Tibial nerve (tissue), 4 donors: Measurements from ENCODE around the gene PRDX3. TPM values are rescaled to one million over a fixed set of nuclear protein-coding genes. Genes with fewer than 3 reads are reported as not detected.

Experiments used
- DNase-seq, 2 donors: peaks; one replicate each; pipeline ENCODE4 v3.0.0-alpha.2; 2019; ENCODE audit warnings: low spot score in 2 of 2
- H3K27ac ChIP-seq, 4 donors: fragments of 200-600 bp; sonication (generic) in 3 of 4; one replicate each; pipeline ENCODE4 v1.5.1; 2017 to 2019; ENCODE audit warnings: mild to moderate bottlenecking in 1 of 4
- H3K27me3 ChIP-seq, 2 donors: fragments of 200-600 bp; sonication (generic) in 1 of 2; one replicate each; pipeline versions ENCODE4 v1.5.1 to v1.6.0; 2017 to 2019
- H3K36me3 ChIP-seq, 3 donors: fragments of 200-600 bp; sonication (generic); one replicate each; pipeline ENCODE4 v1.5.1; 2018 to 2019
- H3K4me1 ChIP-seq, 4 donors: fragments of 200-600 bp; sonication (generic) in 3 of 4; one replicate each; pipeline ENCODE4 v1.5.1; 2017 to 2019
- H3K4me3 ChIP-seq, 4 donors: fragments of 200-600 bp; sonication (generic) in 3 of 4; one replicate each; pipeline ENCODE4 v1.5.1; 2017 to 2019; ENCODE audit warnings: mild to moderate bottlenecking in 1 of 4, moderate library complexity in 1 of 4
- H3K9me3 ChIP-seq, 4 donors: fragments of 200-600 bp; sonication (generic) in 3 of 4; one replicate each; pipeline ENCODE4 v1.5.1; 2017 to 2019
- CTCF ChIP-seq, 5 experiments: fragments of 200-600 bp in 3 of 5; fragments of 450-650 bp in 2 of 5; sonication (generic) in 3 of 5; IDR thresholded peaks; one replicate each; pipeline ENCODE4 v1.5.1; 2016 to 2019; ENCODE audit warnings: antibody characterized with exemption in 5 of 5, mild to moderate bottlenecking in 3 of 5, moderate library complexity in 2 of 5
- EP300 ChIP-seq, 2 donors: sonication (generic); formaldehyde crosslinking; IDR thresholded peaks; one replicate each; pipeline ENCODE4 v1.6.1; 2017; ENCODE audit warnings: antibody characterized with exemption in 2 of 2, mild to moderate bottlenecking in 1 of 2
- POLR2A ChIP-seq, 2 donors: fragments of 450-650 bp; IDR thresholded peaks; one replicate each; pipeline ENCODE4 v1.6.1; 2017; ENCODE audit warnings: antibody characterized with exemption in 2 of 2, mild to moderate bottlenecking in 2 of 2, moderate library complexity in 2 of 2
- WGBS, 2 donors: methylation state at CpG; one replicate each; pipeline ENCODE4 v1.1.5; 2018; 5-methylcytosine and 5-hydroxymethylcytosine counted together
- total RNA-seq, 4 donors: library from RNA; depleted of rRNA; stranded (reverse); fragments of >200 nt; gene quantifications; one replicate each; pipeline ENCODE4 v1.1.0, GENCODE V29; 2016

The PRDX3 gene
- total RNA-seq, 4 donors from 2014 or later: 79.5 to 93.3 (median 84.2) TPM

DNA sequence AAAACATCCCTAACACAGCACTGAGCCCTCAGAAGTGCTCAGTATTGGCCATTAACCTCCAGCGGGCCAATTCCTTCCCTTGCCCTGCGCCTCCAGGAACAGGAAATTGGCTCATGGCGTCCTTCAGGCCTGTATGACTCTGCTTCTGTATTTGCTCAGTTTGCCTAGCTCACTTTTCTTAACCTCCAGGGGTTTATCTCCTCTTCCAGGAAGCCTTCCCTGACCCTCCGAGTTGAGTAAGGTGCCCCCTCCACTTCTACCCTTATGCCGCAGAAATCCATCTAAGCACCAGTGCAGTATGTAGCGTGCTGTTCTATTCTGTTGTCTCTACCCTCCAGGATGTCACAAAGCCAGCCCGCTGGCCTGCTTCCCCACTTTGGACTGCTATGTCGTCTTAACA is 12.0 kb downstream of the PRDX3 start:
- Histone ChIP-seq H3K4me1 (peaks cover 0 to 27% (median 9%) of the 10 kb centered on the region in 4 donors), H3K27ac (peak overlapping the region; percentile 51 to 98 (median 92)), H3K27me3 (no peaks in the 10 kb centered on the region), H3K4me3 (no peak overlapping the region), H3K36me3 (peaks cover 3 to 45% (median 12%) of the 10 kb centered on the region in 3 donors), H3K9me3 (no peaks in the 10 kb centered on the region)
- DNase-seq: no peak
- TF ChIP-seq POLR2A (IDR thresholded peaks at IDR 0.05) (no peak), CTCF (IDR thresholded peaks at IDR 0.05) (no peak), EP300 (IDR thresholded peaks at IDR 0.05) (no peak)
- WGBS, 2 donors: 68 to 79% methylated on average over 8 of the region's 8 CpGs

GRCh38 chr10:119166118-119166500 is 12.5 kb downstream of the PRDX3 start:
- WGBS, 2 donors: 70 to 74% methylated on average over 7 of the region's 7 CpGs
- TF ChIP-seq EP300 (IDR thresholded peaks at IDR 0.05): no peak
- no peak for TF ChIP-seq POLR2A (IDR thresholded peaks at IDR 0.05)
- TF ChIP-seq CTCF (IDR thresholded peaks at IDR 0.05): no peak
- no peaks in the 10 kb centered on the region for H3K27me3 ChIP-seq
- peak overlapping the region; percentile 51 to 98 (median 92) for H3K27ac ChIP-seq
- H3K36me3 ChIP-seq: peaks cover 0 to 45% (median 7%) of the 10 kb centered on the region in 3 donors
- H3K4me1 ChIP-seq: peaks cover 0 to 27% (median 9%) of the 10 kb centered on the region in 4 donors
- DNase-seq: no peak
- peak overlapping the region; percentile 41 to 93 (median 86) for H3K4me3 ChIP-seq
- no peaks in the 10 kb centered on the region for H3K9me3 ChIP-seq

DNA sequence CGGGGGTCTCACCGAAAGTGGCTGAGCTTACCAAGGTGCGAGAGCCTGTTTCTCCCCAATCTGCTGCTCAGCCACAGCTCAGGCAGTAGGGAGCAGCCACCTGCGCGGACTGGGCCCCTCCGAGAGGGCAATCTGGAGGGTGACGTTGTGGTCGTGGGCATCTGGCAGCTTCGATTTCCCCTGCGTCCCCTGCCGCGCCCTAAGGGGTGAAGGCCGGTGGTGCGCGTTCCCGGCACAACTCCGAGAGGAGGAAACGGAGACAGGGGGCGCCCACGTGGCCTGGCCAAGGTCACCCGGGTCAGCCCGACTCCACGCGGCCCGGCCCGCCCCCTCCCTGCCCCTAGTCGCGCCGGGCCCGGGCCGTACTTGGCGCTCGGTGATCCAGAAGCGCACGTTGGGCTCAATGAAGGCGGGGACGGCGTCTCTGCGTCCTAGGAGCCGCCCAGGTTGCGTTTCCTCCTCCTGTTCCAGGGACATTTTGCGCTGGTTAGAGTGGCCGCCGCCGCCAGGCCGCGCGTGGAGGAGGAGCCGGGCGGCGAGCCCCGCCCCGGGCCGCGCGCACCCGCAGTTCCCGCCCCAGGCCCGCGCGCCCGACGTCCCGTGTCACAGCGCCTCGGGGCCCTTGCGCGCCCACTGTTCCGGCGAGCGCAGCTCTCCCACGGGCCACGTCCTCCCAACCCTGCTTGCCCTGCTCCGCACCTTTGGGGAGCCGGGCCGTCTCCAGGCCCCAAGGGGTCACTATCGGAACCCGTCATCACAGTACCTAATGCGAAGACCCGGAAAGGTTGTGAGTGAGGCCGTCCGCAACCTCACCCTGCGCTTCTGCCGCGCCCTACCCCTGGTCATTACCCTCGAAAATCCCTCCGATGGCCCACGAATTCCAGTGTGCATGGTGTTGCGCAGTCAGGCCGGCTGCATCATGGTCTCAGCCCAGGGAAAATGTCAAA is 13.2 kb downstream of the PRDX3 start, which contains the start of gene SFXN4:
Gene SFXN4 (minus strand): TSS at position 544 of the 947 bp plus-strand sequence. CDS start 67 bp downstream, at position 477.
- Histone ChIP-seq H3K4me1 (peaks cover 0 to 27% (median 9%) of the 10 kb centered on the region in 4 donors), H3K27me3 (no peaks in the 10 kb centered on the region), H3K36me3 (peaks cover 0 to 45% (median 7%) of the 10 kb centered on the region in 3 donors), H3K27ac (peak within 1 kb of the TSS; percentile 51 to 98 (median 92)), H3K4me3 (peak within 1 kb of the TSS; percentile 41 to 93 (median 86)), H3K9me3 (no peaks in the 10 kb centered on the region)
- TF ChIP-seq EP300 (IDR thresholded peaks at IDR 0.05) (peak in 1 of 2 donors; percentile 83), POLR2A (IDR thresholded peaks at IDR 0.05) (peak; percentile 27 to 79), CTCF (IDR thresholded peaks at IDR 0.05) (peak in 2 of 5 experiments; percentile 26 to 48)
- peak; percentile 63 to 68 for DNase-seq
- 1 to 3% methylated on average over 35 to 53 of the region's 90 CpGs for WGBS, 2 donors

GRCh38 chr10:119162452-119163092 is 16.0 kb downstream of the PRDX3 start:
- Histone ChIP-seq H3K4me1 (peaks cover 0 to 27% (median 9%) of the 10 kb centered on the region in 4 donors), H3K4me3 (no peak overlapping the region), H3K9me3 (no peaks in the 10 kb centered on the region), H3K36me3 (peaks cover 0 to 43% (median 0%) of the 10 kb centered on the region in 3 donors), H3K27ac (no peak overlapping the region), H3K27me3 (no peaks in the 10 kb centered on the region)
- no peak for TF ChIP-seq POLR2A (IDR thresholded peaks at IDR 0.05)
- no peak for TF ChIP-seq CTCF (IDR thresholded peaks at IDR 0.05)
- no peak for TF ChIP-seq EP300 (IDR thresholded peaks at IDR 0.05)
- no peak for DNase-seq
- WGBS, 2 donors: 85 to 89% methylated on average over 5 of the region's 5 CpGs
